HPDE6-E6E7 (cell line): ENCODE data around the gene OCSTAMP.

Experiments
- DNase-seq: peaks from one replicate; pipeline ENCODE4 v3.0.0; 2011; ENCODE audit warnings: missing footprints; ENCODE audit errors: extremely low spot score

The OCSTAMP gene

DNA sequence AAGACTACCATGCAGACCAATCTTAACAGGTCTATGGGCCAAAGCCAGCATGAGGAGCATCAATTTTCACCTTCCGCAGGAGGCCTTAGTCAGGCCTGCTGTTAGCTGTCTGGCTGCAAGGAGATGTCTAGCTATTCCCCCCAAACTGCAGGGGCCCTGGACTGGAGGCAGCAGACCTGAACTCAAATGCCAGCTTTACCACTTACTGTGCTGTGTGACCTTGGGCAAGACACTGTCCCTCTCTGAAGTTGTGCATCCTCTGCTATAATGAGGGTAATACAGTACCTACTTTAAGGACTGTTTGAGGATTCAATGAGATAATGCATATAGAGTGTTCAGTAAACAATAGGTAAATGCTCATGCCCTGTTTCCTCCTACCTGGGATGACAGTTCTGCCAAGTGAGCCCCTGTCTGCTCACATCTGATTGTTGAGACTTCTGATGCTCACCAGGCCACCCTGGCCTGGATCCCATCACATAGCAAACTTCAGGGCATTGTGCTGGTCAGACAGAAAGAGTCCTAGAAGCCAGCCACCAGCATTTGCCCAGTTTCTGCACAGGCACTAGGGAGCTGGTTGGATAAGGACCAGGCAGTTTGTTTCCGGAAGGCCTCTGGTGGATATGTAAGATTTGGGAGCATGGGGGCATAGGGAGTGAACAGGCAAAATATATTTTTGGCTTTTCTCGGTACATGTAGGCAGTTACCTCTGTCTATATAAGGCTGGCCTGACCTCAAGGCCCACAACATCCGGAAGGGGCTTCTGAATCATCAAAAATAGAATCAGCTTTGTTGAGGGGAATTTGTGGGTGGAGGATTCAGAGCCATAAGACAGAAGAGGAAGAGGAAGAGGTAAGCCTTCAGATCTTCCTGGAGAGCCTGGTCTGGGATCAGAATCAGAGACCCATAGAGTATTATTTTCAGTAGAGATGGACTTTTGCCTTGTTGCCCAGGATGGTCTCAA is 2.3 kb upstream of the OCSTAMP start:
- no peak for DNase-seq

DNA sequence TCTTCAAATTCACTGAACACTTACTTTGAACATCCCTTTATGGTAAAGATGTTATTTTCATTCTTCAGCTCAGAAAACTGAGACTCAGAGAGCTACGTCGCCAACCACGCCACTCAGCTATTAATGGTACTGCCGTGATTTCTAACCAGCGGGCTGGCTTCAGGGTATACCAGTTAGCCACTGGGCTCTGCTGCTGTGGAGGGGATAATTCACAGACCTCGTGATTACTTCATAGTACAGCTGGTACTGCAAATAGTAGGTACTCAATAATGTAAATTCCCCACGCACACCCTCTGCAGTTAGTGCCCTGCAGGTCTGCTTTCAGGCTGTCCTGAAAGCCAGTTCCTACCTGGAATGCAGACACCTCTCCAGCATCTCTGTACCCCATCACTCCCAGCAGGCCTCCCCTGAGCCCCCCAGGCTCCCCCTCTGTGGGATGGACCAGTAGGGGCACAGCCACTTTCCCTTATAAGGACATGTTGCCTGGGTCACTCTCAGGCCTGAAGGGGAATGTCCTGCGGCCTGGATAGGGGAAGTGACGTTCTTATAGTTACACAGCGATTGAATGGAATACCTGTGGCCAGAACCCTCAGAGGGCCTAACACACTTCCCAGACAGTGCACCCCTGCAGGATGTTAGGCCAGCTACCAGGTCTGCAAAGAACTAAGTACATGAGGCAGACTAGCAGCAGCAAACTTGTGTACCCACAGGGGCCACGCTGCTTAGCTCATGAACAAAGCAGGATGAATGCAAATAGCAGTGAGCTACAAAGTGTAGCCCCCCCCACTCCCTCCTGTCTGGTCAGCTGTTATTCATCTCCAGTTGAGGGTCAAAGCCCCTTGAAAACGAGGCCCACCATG is 1.3 kb upstream of the OCSTAMP start:
- no peak for DNase-seq

DNA sequence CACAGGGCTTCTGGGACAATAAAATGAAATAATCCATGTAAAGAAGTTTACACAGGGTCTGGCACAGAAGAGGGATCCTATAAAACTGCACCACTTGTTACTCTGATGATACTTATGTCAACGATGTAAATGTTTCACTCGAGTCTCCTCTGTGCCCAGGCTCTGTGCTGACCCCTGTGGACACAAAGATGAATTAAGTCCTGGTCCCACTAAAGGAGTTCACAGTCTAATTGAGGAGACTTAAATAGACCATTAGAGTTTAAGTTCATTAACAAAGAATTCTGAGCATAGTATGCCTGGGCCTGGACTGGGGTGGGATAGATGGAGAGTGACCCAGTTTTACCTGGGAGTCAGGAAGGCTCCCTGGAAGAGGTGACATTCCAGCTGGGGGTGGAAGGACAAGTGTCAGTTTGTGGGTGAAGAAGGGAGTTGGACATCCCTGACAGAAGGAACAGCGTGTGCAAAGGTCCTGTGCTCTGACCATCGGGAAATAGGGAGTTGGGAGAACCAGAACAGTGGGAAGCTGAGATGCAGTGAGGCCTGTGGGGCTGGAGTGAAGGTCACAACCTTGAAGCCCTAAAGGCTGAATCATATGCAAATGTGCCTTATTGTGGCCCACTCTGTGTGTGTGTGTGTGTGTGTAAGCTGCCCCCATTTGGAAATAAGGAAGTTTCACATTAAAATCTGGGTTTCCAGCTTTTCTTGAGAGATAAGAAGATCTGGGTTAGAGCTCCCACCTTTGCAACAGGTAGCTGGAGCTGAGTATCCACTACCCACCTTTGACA is 1.1 kb downstream of the OCSTAMP start:
- DNase-seq: no peak

DNA sequence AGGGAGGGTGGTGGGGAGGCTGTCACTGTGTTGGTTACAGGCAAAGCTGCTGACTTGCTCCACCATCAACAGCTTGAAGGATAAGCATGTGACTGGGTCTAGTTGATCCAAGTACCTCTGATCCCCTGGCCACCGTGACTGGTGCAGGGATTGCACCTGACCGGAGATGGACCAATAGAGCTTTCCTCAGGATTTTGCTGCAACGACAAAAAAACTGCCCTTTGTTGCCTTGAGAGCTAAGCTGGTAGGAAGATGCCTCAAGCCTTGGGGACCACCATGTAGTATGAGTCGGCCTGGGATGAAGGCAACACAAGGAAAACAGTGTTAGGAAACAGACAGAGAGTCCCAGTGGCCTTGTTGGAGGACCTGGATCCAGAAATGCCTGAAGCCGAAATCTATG is 1.8 kb downstream of the OCSTAMP start:
- DNase-seq: no peak

DNA sequence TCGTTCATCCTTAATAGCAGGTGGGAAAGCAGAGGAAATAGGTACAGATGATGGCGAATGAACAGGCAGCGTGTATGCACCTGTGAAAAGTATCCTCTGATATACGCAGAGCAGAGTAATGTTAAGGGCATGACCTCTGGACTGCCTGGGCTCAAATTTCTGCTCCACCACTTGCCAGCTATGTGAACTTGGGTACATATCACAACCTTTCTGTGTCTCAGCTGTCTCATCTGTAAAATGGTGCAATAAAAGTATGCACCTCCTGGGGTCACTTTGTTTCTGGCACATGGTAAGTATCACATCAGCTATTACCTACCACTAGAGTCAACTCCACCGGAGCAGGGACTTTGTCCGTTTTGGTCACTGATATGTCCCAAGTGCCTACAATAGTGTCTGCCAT is 2.5 kb downstream of the OCSTAMP start:
- no peak for DNase-seq

DNA sequence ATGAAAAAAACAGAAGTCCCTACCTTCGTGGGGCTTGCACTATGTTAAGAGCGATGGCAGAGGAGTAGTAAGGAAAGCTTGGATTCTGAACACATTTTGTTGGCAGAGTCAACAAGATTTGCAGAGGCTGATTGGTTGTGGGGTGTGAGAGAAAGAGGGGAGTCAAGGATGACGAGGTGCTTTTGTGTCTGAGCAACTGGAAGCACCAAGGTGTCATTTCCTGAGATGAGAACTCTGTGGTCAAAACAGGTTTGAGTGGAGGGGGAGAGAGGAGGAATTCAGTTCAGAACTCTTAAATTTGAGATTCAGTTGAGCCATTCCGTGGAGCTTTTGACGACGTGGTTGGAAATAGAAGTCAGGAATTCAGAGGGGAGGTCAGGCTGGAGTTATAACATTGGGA is 3.5 kb downstream of the OCSTAMP start:
- DNase-seq: no peak

DNA sequence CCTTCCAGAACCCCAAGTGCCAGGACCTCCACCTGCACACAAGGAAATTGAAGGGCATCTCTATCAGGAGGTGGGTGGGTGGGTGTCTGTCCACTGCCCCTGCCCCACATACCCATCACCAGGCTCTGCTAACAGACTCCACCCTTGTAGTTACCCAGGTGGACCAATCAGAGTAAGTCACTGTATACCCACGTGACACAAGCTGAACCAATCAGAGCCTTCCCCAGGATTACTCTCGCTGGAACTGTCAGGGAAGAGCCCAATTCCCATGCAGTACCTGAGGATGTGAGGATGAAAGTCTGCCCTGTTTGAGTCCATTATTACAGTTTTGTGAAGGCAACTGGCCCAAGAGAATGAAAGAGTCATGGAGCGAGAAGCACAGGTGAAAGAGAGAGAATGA is 4.2 kb downstream of the OCSTAMP start:
- no peak for DNase-seq

DNA sequence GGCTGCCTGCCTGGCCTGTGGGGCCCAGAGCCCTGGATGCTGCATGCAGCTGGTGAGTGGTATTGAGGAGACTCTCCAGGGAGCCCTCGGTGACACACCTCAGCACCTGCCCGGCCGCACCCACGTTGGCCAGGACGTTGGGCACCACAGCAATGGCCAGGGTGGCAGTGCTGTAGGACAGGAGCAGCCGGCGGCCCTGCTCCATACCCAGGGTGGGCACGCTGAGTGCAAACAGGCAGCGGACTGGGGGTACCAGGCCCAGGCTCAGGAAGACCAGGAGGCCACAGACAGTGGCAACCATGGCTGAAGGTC is 4.7 kb downstream of the OCSTAMP start:
- DNase-seq: no peak

DNA sequence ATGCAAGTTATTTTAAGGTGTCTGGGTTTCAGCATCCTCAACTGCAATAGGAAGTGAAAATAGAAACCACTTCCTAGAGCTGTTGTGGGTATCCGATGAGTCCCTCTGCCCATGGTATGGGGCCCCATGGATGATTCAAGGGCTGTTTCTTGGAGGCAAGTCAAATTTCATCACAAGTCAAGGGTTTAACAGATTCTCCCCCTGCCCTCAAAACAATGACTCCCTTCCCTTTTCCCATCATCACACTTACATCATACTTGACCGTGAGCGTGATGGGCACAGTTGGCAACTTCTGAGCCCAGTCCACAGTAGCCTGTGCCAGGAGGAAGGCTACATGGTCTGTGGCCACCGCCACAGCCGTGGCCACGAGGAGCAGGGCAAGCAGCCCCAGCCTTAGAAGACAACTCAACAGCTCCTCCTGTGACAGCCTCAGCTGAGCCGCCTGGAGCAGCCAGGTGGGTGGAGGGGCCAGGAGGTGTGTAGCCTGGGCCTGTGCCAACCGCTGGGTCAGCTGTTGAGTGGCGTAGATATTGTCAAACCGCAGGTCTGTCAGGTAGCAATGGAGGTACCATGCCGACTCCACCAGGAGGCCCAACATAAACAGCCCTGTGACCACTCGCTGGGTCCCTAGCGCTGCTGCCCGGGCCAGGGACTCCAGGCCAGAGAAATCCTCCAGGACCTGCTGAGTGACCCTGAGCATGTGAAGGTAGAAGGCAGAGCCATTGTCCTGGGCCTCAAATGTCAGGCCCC is 5.2 kb downstream of the OCSTAMP start:
- DNase-seq: no peak

DNA sequence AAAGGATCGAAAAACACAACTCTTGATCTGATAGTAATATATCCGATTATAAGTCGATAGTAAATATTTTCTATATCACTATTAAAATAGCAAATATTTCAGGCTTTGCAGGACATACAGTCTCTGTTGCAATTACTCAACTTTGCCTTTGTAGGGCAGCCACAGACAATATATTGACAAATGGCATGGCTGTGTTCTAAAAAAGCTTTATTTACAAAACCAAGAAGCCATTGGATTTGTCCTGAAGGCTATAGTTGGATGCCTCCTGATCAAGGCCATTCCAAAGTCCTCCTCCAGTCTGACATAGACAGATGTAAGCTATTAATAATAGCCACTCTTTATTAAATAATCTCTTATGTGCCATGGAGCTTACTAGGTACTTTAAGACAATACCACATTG is 5.9 kb downstream of the OCSTAMP start:
- DNase-seq: no peak

DNA sequence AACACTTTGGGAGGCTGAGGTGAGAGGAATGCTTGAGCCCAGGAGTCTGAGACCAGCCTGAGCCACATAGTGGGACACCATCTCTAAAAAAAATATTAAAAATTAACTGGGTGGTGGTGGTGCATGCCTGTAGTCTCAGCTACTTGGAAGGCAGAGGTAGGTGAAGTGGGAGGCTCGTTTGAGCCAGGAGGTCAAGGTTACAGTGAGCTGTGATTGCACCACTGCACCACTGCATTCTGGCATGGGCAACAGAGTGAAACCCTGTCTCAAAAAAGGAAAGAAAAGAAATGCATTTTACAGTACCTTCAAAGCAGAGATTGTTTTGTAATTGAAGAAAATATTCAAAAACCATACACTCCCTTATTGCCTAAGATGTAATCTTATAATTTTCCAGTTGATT is 6.5 kb downstream of the OCSTAMP start:
- no peak for DNase-seq

DNA sequence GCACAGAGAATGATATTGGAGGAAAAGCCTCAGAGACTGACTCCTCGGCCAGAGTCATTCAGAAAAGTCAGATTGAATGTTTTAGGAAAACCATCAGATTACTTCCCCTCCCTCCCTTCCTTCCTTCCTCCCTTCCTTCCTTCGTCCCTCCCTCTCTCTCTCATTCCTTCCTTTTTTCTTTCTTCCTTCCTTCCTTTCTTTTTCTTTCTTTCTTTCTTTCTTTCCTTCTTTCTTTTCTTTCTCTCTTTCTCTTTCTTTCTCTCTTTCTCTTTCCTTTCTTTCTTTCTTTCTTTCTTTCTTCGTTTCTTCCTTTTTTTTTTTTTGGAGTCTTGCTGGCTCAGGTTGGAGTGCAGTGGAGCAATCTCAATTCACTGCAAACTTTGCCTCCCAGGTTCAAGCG is 7.4 kb downstream of the OCSTAMP start:
- DNase-seq: no peak

DNA sequence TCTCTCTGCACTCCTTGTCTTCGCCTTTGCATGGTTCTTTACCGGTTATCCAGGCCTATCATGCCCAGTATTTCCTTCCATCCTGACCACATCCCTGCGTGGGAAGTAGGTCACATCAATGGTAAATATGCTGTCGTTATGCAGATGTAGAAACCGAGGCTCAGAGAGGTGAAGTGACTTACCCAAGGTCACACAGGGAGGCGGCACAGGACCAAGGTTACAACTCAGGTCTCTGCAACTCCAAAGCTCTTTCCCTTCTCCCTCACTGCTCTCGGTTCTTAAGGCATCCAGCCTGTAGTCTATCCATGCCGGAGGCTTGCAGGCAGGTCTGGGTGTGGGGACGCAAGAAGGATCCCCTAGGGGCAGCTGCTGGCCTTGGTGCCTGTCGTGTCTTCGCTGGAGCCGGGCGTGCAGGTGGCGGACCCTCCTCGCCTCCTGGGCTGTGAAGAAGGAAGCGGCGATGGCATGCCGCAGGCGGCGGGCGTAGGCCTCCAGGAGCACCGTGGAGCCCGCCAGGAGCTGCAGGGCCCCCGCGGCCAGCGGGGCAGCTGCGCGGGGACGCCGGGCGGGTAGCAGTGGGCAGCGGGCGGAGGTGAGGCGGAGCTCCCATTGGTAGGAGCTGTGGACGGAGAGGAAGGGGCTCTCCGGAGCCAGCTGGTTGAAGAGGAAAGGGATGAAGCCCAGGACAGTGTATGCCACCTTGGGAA is 9.1 kb downstream of the OCSTAMP start:
- DNase-seq: no peak

DNA sequence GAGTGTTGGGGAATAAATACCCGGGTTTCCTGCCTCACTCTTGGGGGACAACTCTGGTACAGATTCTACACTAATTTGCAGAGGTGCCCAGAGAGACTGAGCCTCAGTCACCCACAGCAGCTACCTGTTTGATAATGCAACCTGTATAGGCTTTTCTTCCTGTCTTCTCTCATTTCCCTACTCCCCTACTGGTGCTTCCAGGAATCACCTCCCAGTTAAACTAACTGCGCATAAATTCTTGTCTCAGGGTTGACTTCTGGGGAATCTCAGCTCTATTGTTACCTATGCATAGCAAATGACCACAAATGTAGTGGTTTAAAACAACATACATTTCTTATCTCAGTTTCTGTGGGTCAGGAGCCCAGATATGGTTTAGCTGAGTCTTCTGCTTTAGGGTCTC is 11.3 kb downstream of the OCSTAMP start:
- DNase-seq: no peak

DNA sequence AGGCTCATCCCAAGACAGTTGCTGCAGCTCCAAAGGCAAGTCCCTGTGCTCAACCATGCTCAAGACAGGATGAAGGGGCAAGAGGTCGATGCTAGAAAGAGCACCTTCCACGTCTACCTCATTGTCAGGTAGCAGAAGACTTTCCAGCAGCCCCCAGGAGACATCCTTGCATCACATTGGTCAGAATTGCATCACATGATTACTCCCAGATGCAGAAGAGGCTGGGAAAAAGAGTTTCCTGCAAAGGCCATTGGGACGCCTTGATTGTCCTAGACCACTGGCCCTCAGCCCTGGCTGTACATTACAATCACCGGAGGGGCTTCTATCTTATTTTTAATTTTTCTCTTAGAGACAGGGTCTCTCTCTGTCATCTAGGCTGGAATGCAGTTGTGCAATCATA is 19.8 kb downstream of the OCSTAMP start:
- no peak for DNase-seq

DNA sequence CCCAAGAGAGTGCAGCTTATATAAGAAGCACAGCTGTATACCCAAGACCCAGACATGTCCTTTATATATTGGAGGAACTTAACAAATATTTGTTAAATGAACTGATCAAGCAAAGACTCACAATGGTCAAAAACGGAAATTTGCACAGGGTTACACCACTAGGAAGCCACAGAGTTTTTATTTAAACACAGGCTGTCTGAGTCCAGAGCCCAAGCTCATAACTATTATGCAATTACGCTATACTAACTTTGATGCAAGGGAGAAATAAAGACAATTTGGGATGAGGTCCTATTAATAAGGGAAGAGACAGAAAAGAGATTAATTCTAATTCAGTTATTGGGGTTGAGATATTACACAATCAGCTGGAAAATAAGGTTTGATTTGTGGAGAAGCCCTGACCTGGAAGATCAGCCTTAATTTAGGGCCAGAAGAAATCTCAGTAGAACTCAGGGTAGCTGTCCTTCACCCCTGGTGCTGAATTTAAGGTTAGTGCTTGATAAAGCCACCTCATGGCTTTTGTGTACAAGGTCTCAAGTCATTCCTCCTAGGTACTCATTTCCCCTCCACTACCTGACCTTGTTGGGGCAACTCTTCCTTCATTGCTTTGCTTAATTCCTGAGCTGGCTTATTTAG is 26.6 kb downstream of the OCSTAMP start:
- no peak for DNase-seq

DNA sequence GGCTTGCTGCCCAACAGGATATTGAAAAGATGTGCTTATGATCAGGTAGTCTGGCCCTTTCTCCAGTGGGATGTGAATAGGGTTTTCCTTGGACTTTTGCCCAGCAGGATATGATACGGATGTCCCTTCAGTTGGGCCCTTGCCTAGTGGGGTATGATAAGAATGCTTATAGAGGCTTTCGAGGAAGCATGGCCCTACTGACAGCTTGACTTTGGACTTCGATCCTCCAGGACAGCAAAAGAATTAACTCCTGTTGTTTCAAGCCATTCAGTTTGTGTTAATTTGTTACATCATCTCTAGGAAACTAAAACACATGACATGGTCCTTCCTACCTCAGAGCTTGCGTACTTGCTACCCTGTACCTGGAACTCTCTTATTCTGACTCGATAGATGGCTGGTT is 27.3 kb downstream of the OCSTAMP start:
- DNase-seq: no peak

DNA sequence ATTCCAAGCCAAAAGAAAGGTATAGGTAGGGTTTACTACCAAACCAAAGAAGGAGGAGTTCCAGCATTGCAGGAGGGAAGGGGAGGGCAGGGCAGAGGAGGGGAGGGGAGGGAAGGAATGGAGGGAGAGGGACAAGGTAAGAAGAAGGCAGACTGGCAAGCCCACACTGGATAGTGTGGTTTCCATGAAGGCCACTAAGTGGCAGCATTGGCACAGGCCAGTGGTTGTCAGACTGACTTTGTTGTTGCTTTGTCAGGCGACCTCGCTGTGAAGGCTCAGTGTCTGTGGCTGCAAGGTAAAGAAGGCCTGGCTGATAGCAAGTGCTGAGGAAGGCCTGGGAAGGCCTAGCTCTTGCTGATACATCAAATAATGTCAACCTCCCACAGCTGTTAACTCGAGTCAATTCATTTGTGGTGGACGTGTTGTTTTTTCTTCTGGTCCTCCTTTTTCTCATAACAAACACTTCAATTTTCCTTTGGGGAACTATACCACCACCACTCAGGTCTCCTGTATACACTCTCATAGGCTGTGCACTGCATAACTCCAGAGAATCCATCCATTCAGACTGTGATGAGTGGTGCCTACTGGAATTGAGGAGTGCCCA is 29.4 kb downstream of the OCSTAMP start:
- DNase-seq: peak; percentile 71

DNA sequence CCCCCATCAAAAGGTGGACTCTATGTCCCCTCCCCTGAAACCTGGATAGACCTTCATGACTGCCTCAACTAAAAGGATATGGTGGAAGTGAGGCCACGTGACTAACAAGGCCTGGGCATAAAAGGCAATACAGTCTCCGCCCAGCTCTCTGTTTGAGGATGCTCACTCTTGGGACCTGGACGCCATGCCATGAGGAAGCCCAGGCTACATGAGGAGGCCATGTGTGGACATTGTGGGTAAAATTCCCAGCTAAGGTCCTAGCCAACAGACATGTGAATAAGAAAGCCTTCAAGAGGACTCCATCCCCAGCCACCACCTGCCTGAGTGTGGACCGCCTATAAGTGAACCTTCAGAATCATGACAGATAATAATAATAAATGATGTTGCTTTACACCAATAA is 29.9 kb downstream of the OCSTAMP start:
- no peak for DNase-seq

DNA sequence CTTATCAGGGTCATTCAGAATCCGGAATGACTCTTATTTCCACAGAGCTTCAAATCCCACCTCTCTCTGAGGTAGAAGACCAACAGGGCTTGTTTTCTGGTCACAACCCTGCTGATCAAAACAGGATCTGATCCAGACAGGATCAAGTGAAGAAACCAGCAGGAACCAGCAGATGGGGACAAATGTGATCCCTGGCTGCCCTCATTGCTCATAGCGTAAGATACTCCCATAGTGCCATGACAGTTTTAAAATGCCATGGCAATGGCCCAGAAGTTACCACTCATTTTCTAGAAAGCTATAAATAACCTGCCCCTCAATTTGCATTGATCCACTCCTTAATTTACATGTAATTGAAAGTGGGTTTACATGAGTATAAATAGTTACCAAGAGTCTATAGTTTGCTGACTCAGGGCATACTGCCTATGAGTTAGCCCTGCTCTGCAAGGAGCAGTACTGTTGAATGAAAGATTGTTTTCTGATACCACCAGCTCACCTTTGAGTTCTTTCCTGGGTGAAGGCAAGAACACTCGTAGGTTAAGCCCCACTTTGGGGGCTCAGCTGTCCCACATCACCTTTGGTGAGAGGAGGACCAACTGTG is 30.9 kb downstream of the OCSTAMP start:
- no peak for DNase-seq
